ENCODE data around the gene TMEM164. TPM values are rescaled to one million over a fixed set of nuclear protein-coding genes. Genes with fewer than 3 reads are reported as not detected.
A peak's percentile ranks its signal among the peaks of the same experiment; 100 is the strongest.

TMEM164 gene
- polyA plus RNA-seq, 1 donor (not counting 4 experiments of a cell fraction or from before 2014, with no cell fraction given) = 15.3 TPM

DNA sequence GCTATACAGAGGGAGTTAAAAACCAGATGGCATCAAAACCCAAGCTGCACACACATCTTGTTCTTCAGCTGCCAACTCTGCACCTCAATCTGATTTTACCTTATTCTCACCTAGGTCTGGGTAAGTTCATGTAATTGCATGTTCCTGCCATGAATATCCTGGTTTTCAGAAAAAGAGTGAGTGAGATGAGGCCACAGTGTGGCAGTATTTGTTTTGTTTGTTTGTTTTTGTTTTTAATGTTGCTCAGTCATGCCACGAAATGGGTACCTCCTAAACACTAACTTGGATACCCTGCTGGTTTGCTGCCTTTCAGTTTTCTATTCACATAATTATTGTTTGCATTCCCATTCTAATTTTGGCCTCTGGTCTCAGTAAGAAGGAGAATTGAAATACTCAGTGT lies 22.5 kb downstream of the TMEM164 start:
- H2AFZ ChIP-seq (ENCODE audit: control insufficient read depth, low read length) = no peak overlapping the region
- peak overlapping the region; percentile 81 for H3K27ac ChIP-seq (ENCODE audit: control insufficient read depth, insufficient read depth, low read length)
- H3K9ac ChIP-seq (ENCODE audit: control insufficient read depth, extremely low read depth, insufficient read depth, low read length) = peak overlapping the region; percentile 39
- H3K9me1 ChIP-seq (ENCODE audit: control insufficient read depth, extremely low read depth, insufficient read depth, low read length) = peaks cover 3% of the 10 kb centered on the region
- H3K9me3 ChIP-seq (ENCODE audit: control insufficient read depth, low read depth, low read length) = no peaks in the 10 kb centered on the region
- no peaks in the 10 kb centered on the region for H4K20me1 ChIP-seq (ENCODE audit: control insufficient read depth, extremely low read depth, insufficient read depth, low read length)
- no peaks in the 10 kb centered on the region for H3K36me3 ChIP-seq (ENCODE audit: control insufficient read depth in 2 of 2, extremely low read depth in 1 of 2, insufficient read depth in 2 of 2, low read length in 2 of 2)
- H3K4me1 ChIP-seq (ENCODE audit: control insufficient read depth, extremely low read depth, insufficient read depth, low read length) = peaks cover 18% of the 10 kb centered on the region
- dilution Hi-C loops (cut with MboI; ENCODE audit: extremely low pct_ligation_motif_present, low sequenced_read_pairs) = no loop called here
- DNase-seq (ENCODE audit: low read depth, low spot score) (no peak), FAIRE-seq (no peak)
- H3K27me3 ChIP-seq (ENCODE audit: control insufficient read depth, extremely low read depth, insufficient read depth, low read length) = peaks cover 3% of the 10 kb centered on the region
- peak overlapping the region; percentile 63 for H3K4me2 ChIP-seq (ENCODE audit: control insufficient read depth, extremely low read depth, insufficient read depth, low read depth, low read length)
- TF ChIP-seq, protein P1, sequence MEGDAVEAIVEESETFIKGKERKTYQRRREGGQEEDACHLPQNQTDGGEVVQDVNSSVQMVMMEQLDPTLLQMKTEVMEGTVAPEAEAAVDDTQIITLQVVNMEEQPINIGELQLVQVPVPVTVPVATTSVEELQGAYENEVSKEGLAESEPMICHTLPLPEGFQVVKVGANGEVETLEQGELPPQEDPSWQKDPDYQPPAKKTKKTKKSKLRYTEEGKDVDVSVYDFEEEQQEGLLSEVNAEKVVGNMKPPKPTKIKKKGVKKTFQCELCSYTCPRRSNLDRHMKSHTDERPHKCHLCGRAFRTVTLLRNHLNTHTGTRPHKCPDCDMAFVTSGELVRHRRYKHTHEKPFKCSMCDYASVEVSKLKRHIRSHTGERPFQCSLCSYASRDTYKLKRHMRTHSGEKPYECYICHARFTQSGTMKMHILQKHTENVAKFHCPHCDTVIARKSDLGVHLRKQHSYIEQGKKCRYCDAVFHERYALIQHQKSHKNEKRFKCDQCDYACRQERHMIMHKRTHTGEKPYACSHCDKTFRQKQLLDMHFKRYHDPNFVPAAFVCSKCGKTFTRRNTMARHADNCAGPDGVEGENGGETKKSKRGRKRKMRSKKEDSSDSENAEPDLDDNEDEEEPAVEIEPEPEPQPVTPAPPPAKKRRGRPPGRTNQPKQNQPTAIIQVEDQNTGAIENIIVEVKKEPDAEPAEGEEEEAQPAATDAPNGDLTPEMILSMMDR (optimal IDR thresholded peaks at IDR 0.05 in 1 of 3, IDR thresholded peaks at IDR 0.05 in 1 of 3, conservative IDR thresholded peaks at IDR 0.05 in 1 of 3; ENCODE audit: extremely low read depth in 1 of 3, insufficient read depth in 2 of 3, low read length in 3 of 3) = no peak
- no peak for TF ChIP-seq EZH2 (IDR thresholded peaks at IDR 0.05; ENCODE audit: low read length)
- H3K4me3 ChIP-seq (ENCODE audit: control insufficient read depth in 2 of 3, extremely low read depth in 1 of 3, insufficient read depth in 2 of 3, low read depth in 1 of 3, low read length in 3 of 3) = peak overlapping the region in 1 of 3 experiments; percentile 29
- H3K79me2 ChIP-seq (ENCODE audit: control insufficient read depth, insufficient read depth, low read length) = peaks cover 2% of the 10 kb centered on the region

DNA sequence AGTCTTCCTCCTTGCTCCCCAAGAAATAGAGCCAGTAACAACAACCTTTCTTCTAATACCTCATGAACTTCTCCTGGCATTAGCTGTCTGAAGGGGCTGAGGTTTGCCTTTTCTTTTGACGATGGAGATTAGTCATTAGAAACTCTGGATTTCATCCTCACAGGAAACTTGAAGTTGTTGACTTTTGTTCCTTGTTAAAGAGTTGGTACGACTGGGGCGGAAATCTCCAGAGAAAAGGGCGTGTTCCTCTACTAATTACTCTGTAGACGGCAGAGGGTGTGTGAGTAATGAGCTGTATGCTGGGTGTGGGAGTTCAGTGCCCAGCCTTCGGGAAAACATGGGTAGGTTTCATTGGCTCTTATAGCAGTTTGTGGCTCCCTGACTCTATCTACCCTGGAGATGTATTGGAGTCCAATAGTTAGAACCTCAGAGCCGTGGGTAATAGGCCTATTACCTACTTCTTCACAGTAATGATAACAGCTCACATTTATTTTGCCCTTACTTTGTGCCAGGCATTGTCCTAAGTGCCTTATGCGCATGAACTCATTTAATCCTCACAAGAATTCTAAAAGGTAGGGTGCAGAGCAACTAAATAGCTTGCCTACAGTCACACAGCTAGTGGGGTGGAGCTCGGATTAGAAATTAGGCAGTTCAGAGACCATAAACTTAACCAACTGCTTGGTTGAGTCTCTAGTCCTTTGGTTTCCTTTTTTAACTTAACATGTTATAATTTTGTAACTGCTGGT lies 23.4 kb downstream of the TMEM164 start:
- FAIRE-seq (peak; percentile 55), DNase-seq (ENCODE audit: low read depth, low spot score) (peak; percentile 44)
- Histone ChIP-seq H3K9ac (ENCODE audit: control insufficient read depth, extremely low read depth, insufficient read depth, low read length) (peak overlapping the region; percentile 50), H2AFZ (ENCODE audit: control insufficient read depth, low read length) (peak overlapping the region; percentile 53), H3K79me2 (ENCODE audit: control insufficient read depth, insufficient read depth, low read length) (peaks cover 2% of the 10 kb centered on the region), H3K9me3 (ENCODE audit: control insufficient read depth, low read depth, low read length) (no peaks in the 10 kb centered on the region), H3K4me2 (ENCODE audit: control insufficient read depth, extremely low read depth, insufficient read depth, low read depth, low read length) (peak overlapping the region; percentile 63), H3K9me1 (ENCODE audit: control insufficient read depth, extremely low read depth, insufficient read depth, low read length) (peaks cover 3% of the 10 kb centered on the region), H3K4me3 (ENCODE audit: control insufficient read depth in 2 of 3, extremely low read depth in 1 of 3, insufficient read depth in 2 of 3, low read depth in 1 of 3, low read length in 3 of 3) (no peak overlapping the region), H3K36me3 (ENCODE audit: control insufficient read depth in 2 of 2, extremely low read depth in 1 of 2, insufficient read depth in 2 of 2, low read length in 2 of 2) (no peaks in the 10 kb centered on the region), H4K20me1 (ENCODE audit: control insufficient read depth, extremely low read depth, insufficient read depth, low read length) (no peaks in the 10 kb centered on the region), H3K27me3 (ENCODE audit: control insufficient read depth, extremely low read depth, insufficient read depth, low read length) (peaks cover 3% of the 10 kb centered on the region), H3K4me1 (ENCODE audit: control insufficient read depth, extremely low read depth, insufficient read depth, low read length) (peaks cover 18% of the 10 kb centered on the region), H3K27ac (ENCODE audit: control insufficient read depth, insufficient read depth, low read length) (peak overlapping the region; percentile 81)
- dilution Hi-C loops (cut with MboI; ENCODE audit: extremely low pct_ligation_motif_present, low sequenced_read_pairs) = no loop called here
- TF ChIP-seq, protein P1 (optimal IDR thresholded peaks at IDR 0.05 in 1 of 3, IDR thresholded peaks at IDR 0.05 in 1 of 3, conservative IDR thresholded peaks at IDR 0.05 in 1 of 3; ENCODE audit: extremely low read depth in 1 of 3, insufficient read depth in 2 of 3, low read length in 3 of 3) = no peak
- TF ChIP-seq EZH2 (IDR thresholded peaks at IDR 0.05; ENCODE audit: low read length) = no peak
